Spleen (tissue), 11 donors: ENCODE data around the gene TECPR1. TPM values are rescaled to one million over a fixed set of nuclear protein-coding genes. Genes with fewer than 3 reads are reported as not detected.

Source experiments
- DNase-seq: peaks from one replicate; pipeline ENCODE4 v3.0.0-alpha.2; 2020
- H3K27ac ChIP-seq, 8 donors: fragments of 200-600 bp; sonication (generic) in 7 of 8; 1 replicate in 4 of 8; 2 replicates in 4 of 8; pipeline versions ENCODE4 v1.5.0 to v1.8.0; 2016 to 2021; ENCODE audit warnings: inconsistent platforms in 4 of 8, mild to moderate bottlenecking in 4 of 8, moderate library complexity in 1 of 8
- H3K27me3 ChIP-seq, 7 donors: fragments of 200-600 bp; sonication (generic) in 6 of 7; replicated peaks in 1 of 7; 1 replicate in 4 of 7; 2 replicates in 3 of 7; pipeline versions ENCODE4 v1.5.0 to v1.8.0; 2016 to 2021; ENCODE audit warnings: inconsistent platforms in 3 of 7, mild to moderate bottlenecking in 1 of 7
- H3K36me3 ChIP-seq, 6 donors: fragments of 200-600 bp; sonication (generic) in 5 of 6; 1 replicate in 4 of 6; 2 replicates in 2 of 6; pipeline versions ENCODE4 v1.5.0 to v1.8.0; 2016 to 2021; ENCODE audit warnings: inconsistent platforms in 2 of 6
- H3K4me1 ChIP-seq, 6 donors: fragments of 200-600 bp; sonication (generic) in 5 of 6; 1 replicate in 3 of 6; 2 replicates in 3 of 6; pipeline versions ENCODE4 v1.5.0 to v1.8.0; 2016 to 2021; ENCODE audit warnings: inconsistent platforms in 3 of 6
- H3K4me3 ChIP-seq, 8 donors: fragments of 200-600 bp; sonication (generic) in 7 of 8; 1 replicate in 4 of 8; 2 replicates in 4 of 8; pipeline versions ENCODE4 v1.5.0 to v1.8.0; 2016 to 2021; ENCODE audit warnings: inconsistent platforms in 4 of 8, mild to moderate bottlenecking in 4 of 8, moderate library complexity in 2 of 8
- H3K9me3 ChIP-seq, 8 donors: fragments of 200-600 bp; sonication (generic) in 7 of 8; 1 replicate in 4 of 8; 2 replicates in 4 of 8; pipeline versions ENCODE4 v1.5.0 to v1.8.0; 2016 to 2021; ENCODE audit warnings: inconsistent platforms in 4 of 8
- CTCF ChIP-seq, 11 experiments: fragments of 200-600 bp in 7 of 11; fragments of 450-650 bp in 4 of 11; sonication (generic) in 4 of 11; IDR thresholded peaks in 8 of 11; conservative IDR thresholded peaks in 3 of 11; 1 replicate in 7 of 11; 2 replicates in 4 of 11; pipeline versions ENCODE4 v1.4.0 to v1.8.0; 2016 to 2021; ENCODE audit warnings: antibody characterized with exemption in 11 of 11, inconsistent platforms in 4 of 11, mild to moderate bottlenecking in 1 of 11
- POLR2A ChIP-seq, 3 donors: fragments of 450-650 bp; IDR thresholded peaks; one replicate each; pipeline ENCODE4 v1.5.1; 2017; ENCODE audit warnings: antibody characterized with exemption in 3 of 3, mild to moderate bottlenecking in 1 of 3
- POLR2AphosphoS5 ChIP-seq, 3 donors: sonication (generic); formaldehyde crosslinking; IDR thresholded peaks; one replicate each; pipeline ENCODE4 v1.5.1; 2017; ENCODE audit warnings: antibody characterized with exemption in 3 of 3
- WGBS, 5 donors: extraction: QIAGEN DNeasy Blood & Tissue Kit in 3 of 5; methylation state at CpG; one replicate each; pipeline versions ENCODE4 v1.1.5 to v1.1.7; 2013 to 2018; 5-methylcytosine and 5-hydroxymethylcytosine counted together
- intact Hi-C: fragments of 100-400 bp; cut with DNase I; formaldehyde crosslinking; loops from one replicate; pipeline ENCODE4 v1.15.0; 2023; ENCODE audit warnings: low total_unique reads
- polyA plus RNA-seq, 3 donors: library from polyadenylated mRNA; stranded (reverse); fragments of 200-250 nt; gene quantifications; one replicate each; pipeline ENCODE4 v1.2.1, GENCODE V29; 2013
- total RNA-seq, 7 donors: library from RNA; depleted of rRNA in 3 of 7; stranded (reverse); fragments of >200 nt in 3 of 7; fragmentation: NEBNext Ultra II Directional in 4 of 7; extraction: Animal tissue kit (Norgen Biotek cat#: 25700) in 4 of 7; gene quantifications; one replicate each; pipeline versions ENCODE4 v1.1.0 to v1.2.1, GENCODE V29; 2016 to 2021
- donor health status: healthy with polysubstance abuse.
- donor health status: DM: no; HTN: no; CAD: no; lungs with moderate emphysema.
- donor health status: DM: no; HTN: no; CAD: no.
- donor health status: Bipolar disorder and iron deficiency.
- donor health status: healthy.
- donor health status: DM: no; HTN: no; CAD: no.
- donor health status: DM: yes; HTN: yes; CAD: no.

TECPR1 gene
- total and polyA plus RNA-seq, 10 donors = 8.4 to 86.4 (median 40.1) TPM

DNA sequence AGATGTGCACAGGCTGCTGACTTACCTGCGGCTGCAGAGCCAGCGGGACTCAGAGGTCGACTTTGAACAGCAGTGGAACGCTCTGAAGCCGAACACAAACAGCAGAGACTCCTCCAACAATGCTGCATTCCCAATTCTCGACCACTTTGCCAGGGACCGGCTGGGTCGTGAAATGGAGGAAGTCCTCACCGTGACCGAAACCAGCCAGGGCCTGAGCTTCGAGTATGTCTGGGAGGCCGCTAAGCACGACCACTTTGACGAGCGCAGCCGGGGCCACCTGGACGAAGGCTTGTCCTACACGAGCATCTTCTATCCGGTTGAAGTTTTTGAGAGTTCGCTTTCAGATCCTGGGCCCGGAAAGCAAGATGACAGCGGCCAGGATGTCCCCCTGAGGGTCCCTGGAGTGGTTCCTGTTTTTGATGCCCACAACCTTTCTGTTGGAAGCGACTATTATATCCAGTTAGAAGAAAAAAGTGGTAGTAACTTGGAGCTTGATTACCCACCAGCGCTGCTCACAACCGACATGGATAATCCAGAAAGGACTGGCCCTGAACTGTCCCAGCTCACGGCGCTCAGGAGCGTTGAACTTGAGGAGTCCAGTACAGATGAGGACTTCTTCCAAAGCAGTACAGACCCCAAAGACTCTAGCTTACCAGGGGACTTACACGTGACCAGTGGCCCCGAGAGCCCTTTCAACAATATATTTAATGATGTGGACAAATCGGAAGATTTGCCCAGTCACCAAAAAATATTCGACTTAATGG lies 60.2 kb downstream of the TECPR1 start:
- no peaks in the 10 kb centered on the region for H3K9me3 ChIP-seq
- H3K4me1 ChIP-seq = peaks cover 0 to 15% (median 9%) of the 10 kb centered on the region in 6 donors
- peaks cover 0 to 99% (median 59%) of the 10 kb centered on the region in 6 donors for H3K36me3 ChIP-seq
- WGBS, 5 donors = 95 to 98% (median 97%) methylated on average over 32 of the region's 32 CpGs
- intact Hi-C loops = loop anchor here (10.0 kb wide), 1 partner anchor 63 kb away; the partner anchor contains the start of gene TECPR1
- no peak overlapping the region for H3K27ac ChIP-seq
- H3K27me3 ChIP-seq = no peaks in the 10 kb centered on the region
- TF ChIP-seq CTCF (IDR thresholded peaks at IDR 0.05 in 8 of 11, conservative IDR thresholded peaks at IDR 0.05 in 3 of 11) (no peak), POLR2A (IDR thresholded peaks at IDR 0.05) (no peak), POLR2AphosphoS5 (IDR thresholded peaks at IDR 0.05) (no peak)
- no peak for DNase-seq
- no peak overlapping the region for H3K4me3 ChIP-seq

- Histone ChIP-seq H3K9me3 (no peaks in the 10 kb centered on the region), H3K27ac (no peak overlapping the region), H3K27me3 (no peaks in the 10 kb centered on the region), H3K4me1 (peaks cover 0 to 13% (median 4%) of the 10 kb centered on the region in 6 donors), H3K36me3 (peaks cover 0 to 93% (median 47%) of the 10 kb centered on the region in 6 donors), H3K4me3 (no peak overlapping the region)
- TF ChIP-seq POLR2AphosphoS5 (IDR thresholded peaks at IDR 0.05) (no peak), POLR2A (IDR thresholded peaks at IDR 0.05) (no peak), CTCF (IDR thresholded peaks at IDR 0.05 in 8 of 11, conservative IDR thresholded peaks at IDR 0.05 in 3 of 11) (no peak)
- 85 to 92% (median 90%) methylated on average over 11 of the region's 11 CpGs for WGBS, 5 donors
- intact Hi-C loops = no loop called here
- DNase-seq = no peak
Measured at GRCh38 chr7:98189559-98189958, 62.5 kb downstream of the TECPR1 start.

GRCh38 chr7:98187138-98187502 lies 64.9 kb downstream of the TECPR1 start:
- intact Hi-C loops = no loop called here
- DNase-seq = no peak
- no peaks in the 10 kb centered on the region for H3K27me3 ChIP-seq
- 35 to 56% (median 42%) methylated on average over 1 of the region's 1 CpG for WGBS, 5 donors
- H3K4me3 ChIP-seq = no peak overlapping the region
- no peak overlapping the region for H3K27ac ChIP-seq
- peaks cover 0 to 13% (median 4%) of the 10 kb centered on the region in 6 donors for H3K4me1 ChIP-seq
- TF ChIP-seq CTCF (IDR thresholded peaks at IDR 0.05 in 8 of 11, conservative IDR thresholded peaks at IDR 0.05 in 3 of 11) = no peak
- no peak for TF ChIP-seq POLR2A (IDR thresholded peaks at IDR 0.05)
- TF ChIP-seq POLR2AphosphoS5 (IDR thresholded peaks at IDR 0.05) = no peak
- H3K36me3 ChIP-seq = peaks cover 0 to 75% (median 23%) of the 10 kb centered on the region in 6 donors
- no peaks in the 10 kb centered on the region for H3K9me3 ChIP-seq

- Histone ChIP-seq H3K4me1 (peaks cover 0 to 13% (median 4%) of the 10 kb centered on the region in 6 donors), H3K27me3 (no peaks in the 10 kb centered on the region), H3K36me3 (peaks cover 0 to 70% (median 18%) of the 10 kb centered on the region in 6 donors), H3K27ac (no peak overlapping the region), H3K4me3 (no peak overlapping the region), H3K9me3 (no peaks in the 10 kb centered on the region)
- no peak for DNase-seq
- TF ChIP-seq POLR2AphosphoS5 (IDR thresholded peaks at IDR 0.05) = no peak
- intact Hi-C loops = no loop called here
- WGBS, 5 donors = 73 to 88% (median 79%) methylated on average over 9 of the region's 9 CpGs
Measured at GRCh38 chr7:98186452-98187137, 65.4 kb downstream of the TECPR1 start.
